Measurements from ENCODE around the gene DDX42. TPM values are rescaled to one million over a fixed set of nuclear protein-coding genes. Genes with fewer than 3 reads are reported as not detected.

Gene DDX42
- total RNA-seq, 1 experiment from 2014 or later: 128 TPM

GRCh38 chr17:63841350-63842172 is 67.6 kb downstream of the DDX42 start:
- TF ChIP-seq GTF2I (CRISPR knock-in tag; conservative IDR thresholded peaks at IDR 0.05) (no peak), SMAD3 (CRISPR knock-in tag; IDR thresholded peaks at IDR 0.05; ENCODE audit: borderline replicate concordance) (no peak), USF2 (CRISPR knock-in tag; IDR thresholded peaks at IDR 0.05) (no peak), ZNF281 (CRISPR knock-in tag; IDR thresholded peaks at IDR 0.05) (no peak), ARID4B (CRISPR knock-in tag; IDR thresholded peaks at IDR 0.05; ENCODE audit: borderline replicate concordance) (no peak), GABPB1 (CRISPR knock-in tag; IDR thresholded peaks at IDR 0.05) (no peak), NFE2L1 (CRISPR knock-in tag; IDR thresholded peaks at IDR 0.05) (no peak), TEAD1 (CRISPR knock-in tag; IDR thresholded peaks at IDR 0.05) (no peak), ZNF532 (CRISPR knock-in tag; IDR thresholded peaks at IDR 0.05; ENCODE audit: borderline replicate concordance) (no peak), ELF4 (CRISPR knock-in tag; IDR thresholded peaks at IDR 0.05; ENCODE audit: low read depth) (no peak), ZNF416 (CRISPR knock-in tag; IDR thresholded peaks at IDR 0.05) (no peak), TP53 (CRISPR knock-in tag; IDR thresholded peaks at IDR 0.05) (no peak), ATF3 (CRISPR knock-in tag; conservative IDR thresholded peaks at IDR 0.05) (no peak), HMGA2 (CRISPR knock-in tag; IDR thresholded peaks at IDR 0.05) (no peak), TEAD4 (CRISPR knock-in tag; IDR thresholded peaks at IDR 0.05) (no peak)
- POLR2A ChIA-PET: interaction anchor here (0.6 kb wide), 1 partner anchor 95 kb away, joined by 5 read pairs; no protein-coding TSS in a partner anchor
- ATAC-seq (no peak), DNase-seq (ENCODE audit: low spot score) (peak; percentile 25)
- H3K27me3 Mint-ChIP-seq (ENCODE audit: low read depth): peaks cover 17% of the 10 kb centered on the region
- peak overlapping the region; percentile 95 for H3K4me3 Mint-ChIP-seq
- peaks cover 37% of the 10 kb centered on the region for H3K4me1 Mint-ChIP-seq
- H3K27ac Mint-ChIP-seq: peak overlapping the region; percentile 76
- H3K9me3 Mint-ChIP-seq: no peaks in the 10 kb centered on the region
- CTCF ChIA-PET: interaction anchor here (0.9 to 1.4 kb wide), 2 partner anchors 67 to 184 kb away, joined by 3 read pairs; no protein-coding TSS in a partner anchor
- peaks cover 5% of the 10 kb centered on the region for H3K36me3 Mint-ChIP-seq

All from WTC11 (cell line).